Astrocyte (in vitro differentiated cells and primary cell): ENCODE measurements around the gene DCUN1D4.

Source experiments
- CTCF ChIP-seq: IDR thresholded peaks from 2 replicates; pipeline ENCODE4 v1.5.1; 2011; ENCODE audit warnings: low read depth, mild to moderate bottlenecking, inconsistent platforms, low read length, moderate library complexity; ENCODE audit not compliant: insufficient read depth
- EZH2 ChIP-seq: IDR thresholded peaks from 2 replicates; pipeline ENCODE4 v1.6.1; 2012; ENCODE audit warnings: mild to moderate bottlenecking, low read length, inconsistent platforms; ENCODE audit not compliant: insufficient read depth

GRCh38 chr4:51872283-51872997 is 29.5 kb downstream of the DCUN1D4 start:
- TF ChIP-seq CTCF (no peak), EZH2 (no peak)
